ENCODE results near the gene MMP7. TPM values are rescaled to one million over a fixed set of nuclear protein-coding genes. Genes with fewer than 3 reads are reported as not detected.
"Not testable (repeated sequence)": the region's sequence is repeated elsewhere in the genome, so short reads cannot be mapped to it uniquely, and the experiment has no call there.

MMP7 gene
- total and polyA plus RNA-seq, 8 donors, result 0.20 to 136 (median 0.52) TPM; not detected in 1

DNA sequence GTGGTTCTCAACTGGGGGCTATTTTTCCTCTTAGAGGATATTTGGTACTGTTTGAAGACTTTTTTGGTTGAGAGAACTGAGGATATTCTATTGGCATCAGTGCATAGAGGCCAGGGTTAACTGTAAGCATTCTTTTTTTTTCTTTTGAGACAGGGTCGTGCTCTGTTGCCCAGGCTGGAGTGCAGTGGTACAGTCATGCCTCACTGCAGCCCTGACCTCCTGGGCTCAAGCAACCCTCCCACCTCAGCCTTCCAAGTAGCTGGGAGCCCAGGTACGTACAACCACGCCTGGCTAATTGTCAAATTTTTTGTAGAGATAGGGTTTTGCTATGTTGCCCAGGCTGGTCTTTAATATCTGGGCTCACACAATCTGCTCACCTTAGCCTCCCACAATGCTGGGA lies 12.9 kb downstream of the MMP7 start:
- Histone ChIP-seq H3K27ac (no peak overlapping the region), H3K36me3 (no peaks in the 10 kb centered on the region), H3K27me3 (no peaks in the 10 kb centered on the region), H3K4me3 (no peak overlapping the region), H3K9me3 (no peaks in the 10 kb centered on the region), H3K4me1 (no peaks in the 10 kb centered on the region)
- DNase-seq, result no peak
- no peak for TF ChIP-seq CTCF (IDR thresholded peaks at IDR 0.05)
- no peak for ATAC-seq
- intact Hi-C loops (cut with DNase I), result no loop called here

GRCh38 chr11:102516179-102516578 lies 14.4 kb downstream of the MMP7 start:
- ATAC-seq (no peak), DNase-seq (no peak)
- TF ChIP-seq CTCF (IDR thresholded peaks at IDR 0.05), result no peak
- H3K36me3 ChIP-seq, result no peaks in the 10 kb centered on the region
- no peaks in the 10 kb centered on the region for H3K4me1 ChIP-seq
- H3K9me3 ChIP-seq, result no peaks in the 10 kb centered on the region
- H3K27ac ChIP-seq, result no peak overlapping the region
- no peak overlapping the region for H3K4me3 ChIP-seq
- intact Hi-C loops (cut with DNase I), result no loop called here
- no peaks in the 10 kb centered on the region for H3K27me3 ChIP-seq

GRCh38 chr11:102513869-102514268 lies 16.7 kb downstream of the MMP7 start:
- intact Hi-C loops (cut with DNase I), result no loop called here
- H3K27ac ChIP-seq, result no peak overlapping the region
- H3K4me1 ChIP-seq, result no peaks in the 10 kb centered on the region
- no peak for ATAC-seq
- H3K4me3 ChIP-seq, result no peak overlapping the region
- H3K27me3 ChIP-seq, result no peaks in the 10 kb centered on the region
- DNase-seq, result peak in 1 of 4 donors; percentile 36
- no peaks in the 10 kb centered on the region for H3K9me3 ChIP-seq
- no peaks in the 10 kb centered on the region for H3K36me3 ChIP-seq
- TF ChIP-seq CTCF (IDR thresholded peaks at IDR 0.05), result no peak

GRCh38 chr11:102510439-102511135 lies 20.0 kb downstream of the MMP7 start:
- ATAC-seq (no peak), DNase-seq (no peak)
- H3K4me1 ChIP-seq, result no peaks in the 10 kb centered on the region
- no peaks in the 10 kb centered on the region for H3K27me3 ChIP-seq
- H3K4me3 ChIP-seq, result no peak overlapping the region
- H3K9me3 ChIP-seq, result no peaks in the 10 kb centered on the region
- TF ChIP-seq CTCF (IDR thresholded peaks at IDR 0.05), result no peak
- intact Hi-C loops (cut with DNase I), result no loop called here
- H3K27ac ChIP-seq, result no peak overlapping the region
- no peaks in the 10 kb centered on the region for H3K36me3 ChIP-seq

DNA sequence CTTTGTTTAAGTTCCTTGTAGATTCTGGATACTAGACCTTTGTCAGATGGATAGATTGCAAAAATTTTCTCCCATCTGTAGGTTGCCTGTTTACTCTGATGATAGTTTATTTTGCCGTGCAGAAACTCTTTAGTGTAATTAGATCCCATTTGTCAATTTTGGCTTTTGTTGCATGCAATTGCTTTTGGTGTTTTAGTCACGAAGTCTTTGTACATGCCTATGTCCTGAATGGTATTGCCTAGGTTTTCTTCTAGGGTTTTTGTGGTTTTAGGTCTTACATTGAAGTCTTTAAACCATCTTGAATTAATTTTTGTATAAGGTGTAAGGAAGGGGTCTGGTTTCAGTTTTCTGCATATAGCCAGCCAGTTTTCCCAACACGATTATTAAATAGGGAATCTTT lies 27.7 kb downstream of the MMP7 start:
- H3K9me3 ChIP-seq; H3K4me1 ChIP-seq; H3K27ac ChIP-seq; ATAC-seq; H3K4me3 ChIP-seq; intact Hi-C loops (cut with DNase I); H3K27me3 ChIP-seq; H3K36me3 ChIP-seq; DNase-seq: not testable (repeated sequence)

DNA sequence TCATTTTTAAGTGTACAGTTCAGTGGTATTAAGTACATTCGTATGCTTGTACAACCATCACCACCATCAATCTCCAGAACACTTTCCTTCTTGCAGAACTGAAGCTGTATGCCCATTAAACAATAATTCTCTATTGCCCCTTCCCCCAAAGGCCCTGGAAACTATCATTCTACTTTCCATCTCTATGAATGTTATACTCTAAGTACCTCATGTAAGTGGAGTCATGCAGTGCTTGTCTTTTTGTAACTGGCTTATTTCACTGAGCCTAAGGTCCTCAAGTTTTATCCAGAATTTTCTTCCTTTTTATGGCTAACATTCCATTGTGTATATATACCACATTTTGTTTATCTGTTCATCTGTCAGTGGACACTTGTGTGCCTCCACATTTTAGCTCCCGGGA lies 29.7 kb downstream of the MMP7 start:
- intact Hi-C loops (cut with DNase I), result no loop called here
- ATAC-seq, result no peak
- TF ChIP-seq CTCF (IDR thresholded peaks at IDR 0.05), result no peak
- Histone ChIP-seq H3K4me1 (no peaks in the 10 kb centered on the region), H3K27ac (no peak overlapping the region), H3K36me3 (no peaks in the 10 kb centered on the region), H3K4me3 (no peak overlapping the region), H3K9me3 (no peaks in the 10 kb centered on the region), H3K27me3 (no peaks in the 10 kb centered on the region)
- DNase-seq, result no peak
